Peyer's patch (tissue), 4 donors: ENCODE data around the gene IL21R.

ENCODE experiments used
- CTCF ChIP-seq, 6 experiments: fragments of 450-650 bp in 4 of 6; fragments of 200-600 bp in 2 of 6; sonication (generic) in 1 of 6; IDR thresholded peaks; one replicate each; pipeline ENCODE4 v1.5.1; 2017 to 2019; ENCODE audit warnings: antibody characterized with exemption in 6 of 6, mild to moderate bottlenecking in 3 of 6, moderate library complexity in 1 of 6
- POLR2A ChIP-seq, 2 donors: fragments of 450-650 bp; IDR thresholded peaks; one replicate each; pipeline ENCODE4 v1.5.1; 2017; ENCODE audit warnings: antibody characterized with exemption in 2 of 2, mild to moderate bottlenecking in 2 of 2, moderate library complexity in 2 of 2

- TF ChIP-seq CTCF (IDR thresholded peaks at IDR 0.05) = no peak
- no peak for TF ChIP-seq POLR2A (IDR thresholded peaks at IDR 0.05)
Measured at GRCh38 chr16:27428026-27428785, 26.2 kb downstream of the IL21R start.
